Activated T-helper 1 cell treated with anti-CD3 and anti-CD28 coated beads, Interleukin-2, amount 50 U/mL, for 16 hours (primary cell): ENCODE measurements around the gene CDH8.

Experiments used
- DNase-seq, 2 donors: peaks; one replicate each; pipeline ENCODE4 v3.0.0-alpha.2; 2020; ENCODE audit warnings: low read depth in 1 of 2, low spot score in 1 of 2

CDH8 gene

DNA sequence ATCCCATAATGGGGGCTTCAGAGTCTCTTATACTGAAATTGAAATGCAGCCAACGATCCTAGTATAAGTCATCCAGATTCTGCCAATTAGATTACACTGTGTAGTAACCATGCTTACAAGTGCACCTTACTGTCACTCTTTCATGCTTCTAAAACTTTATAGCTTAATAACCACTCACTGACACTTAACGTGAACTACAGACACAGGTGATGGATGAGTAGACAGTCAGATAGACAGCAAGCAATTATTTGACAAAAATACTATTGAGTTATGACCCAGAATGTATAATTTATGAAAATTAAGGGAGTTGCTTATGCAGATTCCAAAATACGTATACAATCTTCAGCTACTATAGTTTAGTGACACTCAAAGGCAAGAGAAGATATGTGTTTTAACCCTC lies 6.3 kb downstream of the CDH8 start:
- DNase-seq, result no peak

- DNase-seq, result no peak
Observed at GRCh38 chr16:62022688-62023087, 13.6 kb downstream of the CDH8 start.

- no peak for DNase-seq
Observed at GRCh38 chr16:62021161-62021581, 15.1 kb downstream of the CDH8 start.

GRCh38 chr16:62020681-62021080 lies 15.6 kb downstream of the CDH8 start:
- no peak for DNase-seq

DNA sequence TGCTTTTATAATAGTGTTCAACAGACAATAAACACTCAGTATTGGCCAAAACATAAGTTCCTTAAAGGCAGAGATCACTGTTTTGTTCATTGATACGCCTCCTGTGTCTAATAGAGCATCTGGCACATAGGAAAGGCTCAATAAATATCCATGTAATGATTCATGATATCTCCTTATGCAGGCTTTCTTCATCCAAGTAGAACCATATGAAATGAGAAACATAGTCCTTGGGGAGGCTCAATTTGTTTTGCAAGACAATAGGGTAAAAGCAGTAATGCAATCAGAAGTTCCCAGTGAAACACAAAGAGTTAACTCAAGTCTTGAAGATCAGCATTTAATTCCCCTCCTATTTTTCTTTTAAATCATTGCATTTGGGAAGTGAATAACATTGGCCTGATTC lies 16.4 kb downstream of the CDH8 start:
- DNase-seq, result no peak

GRCh38 chr16:62018301-62019060 lies 17.8 kb downstream of the CDH8 start:
- no peak for DNase-seq

DNA sequence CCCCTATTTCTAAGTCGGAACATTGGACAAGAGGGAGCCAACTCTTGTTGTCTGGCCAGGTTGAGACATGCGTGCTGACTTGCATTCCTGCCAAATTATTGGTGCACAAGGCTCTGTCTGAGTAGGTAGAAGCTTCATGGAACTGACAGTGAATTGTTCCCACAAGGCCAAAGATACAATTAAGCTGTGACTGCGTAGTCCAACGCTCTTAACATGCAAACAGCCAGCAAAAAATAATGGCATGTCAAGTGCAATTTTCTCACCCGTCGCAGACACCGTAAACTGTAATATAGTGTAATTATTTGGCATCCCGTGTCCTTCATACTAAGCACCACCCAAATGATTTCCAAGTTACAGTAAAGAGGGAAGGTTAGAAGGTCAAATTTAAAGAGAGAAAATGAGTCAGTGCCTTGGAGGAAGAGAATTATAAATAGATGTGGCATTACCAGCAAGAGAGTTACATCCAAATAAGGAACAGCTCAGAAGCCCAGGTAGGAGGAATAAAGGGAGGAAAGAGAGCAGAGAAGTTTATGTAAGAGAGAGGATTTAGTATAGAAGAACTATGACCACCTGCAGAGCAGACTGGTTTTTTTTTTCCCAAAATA lies 21.8 kb downstream of the CDH8 start:
- DNase-seq, result no peak

- no peak for DNase-seq
Observed at GRCh38 chr16:62010186-62010585, 26.1 kb downstream of the CDH8 start.

GRCh38 chr16:61998460-61998859 lies 37.8 kb downstream of the CDH8 start:
- DNase-seq, result no peak

GRCh38 chr16:61993108-61993507 lies 43.1 kb downstream of the CDH8 start:
- DNase-seq, result no peak

- DNase-seq, result no peak
Observed at GRCh38 chr16:61987474-61988012, 48.7 kb downstream of the CDH8 start.

- DNase-seq, result no peak
Observed at GRCh38 chr16:61969077-61969382, 67.2 kb downstream of the CDH8 start.

DNA sequence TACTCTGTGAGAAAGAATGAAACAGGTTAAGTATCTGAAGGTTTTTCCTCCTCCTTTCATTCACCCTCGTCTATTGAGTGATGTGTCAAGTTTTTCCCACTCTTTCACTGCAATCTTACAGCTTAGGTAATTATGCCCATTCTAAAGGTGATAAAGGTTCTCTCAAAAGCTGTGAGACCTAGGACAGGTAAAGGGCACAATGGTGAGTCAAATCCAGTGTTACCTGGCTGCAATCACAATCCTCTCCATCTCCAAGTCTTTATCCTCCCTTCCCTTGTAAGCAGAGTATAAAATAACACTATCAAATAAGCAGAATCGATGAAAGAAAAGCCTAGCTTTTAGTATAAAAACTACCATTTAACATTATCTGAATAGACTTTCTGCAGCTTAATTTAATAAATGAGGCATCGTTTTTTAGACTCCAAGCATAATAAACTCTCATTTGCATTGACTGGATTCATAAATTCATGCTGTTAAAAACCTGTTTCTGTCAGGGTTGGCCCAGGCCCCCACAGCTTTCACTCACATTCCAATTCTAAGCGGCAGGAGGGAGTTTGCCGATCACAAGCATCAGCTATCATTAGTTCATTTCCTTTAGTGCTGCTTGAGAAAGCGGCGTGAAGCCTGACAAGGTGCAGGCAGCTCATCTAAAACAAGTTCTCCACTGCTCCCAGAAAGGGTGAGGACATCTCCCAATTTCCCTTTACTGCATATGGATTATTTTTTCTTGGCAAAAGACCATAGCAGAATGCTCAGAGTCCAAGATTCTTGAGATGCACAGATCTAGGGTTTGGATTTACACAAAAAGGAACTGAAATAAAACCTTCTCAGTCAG lies 67.8 kb downstream of the CDH8 start:
- DNase-seq, result no peak

DNA sequence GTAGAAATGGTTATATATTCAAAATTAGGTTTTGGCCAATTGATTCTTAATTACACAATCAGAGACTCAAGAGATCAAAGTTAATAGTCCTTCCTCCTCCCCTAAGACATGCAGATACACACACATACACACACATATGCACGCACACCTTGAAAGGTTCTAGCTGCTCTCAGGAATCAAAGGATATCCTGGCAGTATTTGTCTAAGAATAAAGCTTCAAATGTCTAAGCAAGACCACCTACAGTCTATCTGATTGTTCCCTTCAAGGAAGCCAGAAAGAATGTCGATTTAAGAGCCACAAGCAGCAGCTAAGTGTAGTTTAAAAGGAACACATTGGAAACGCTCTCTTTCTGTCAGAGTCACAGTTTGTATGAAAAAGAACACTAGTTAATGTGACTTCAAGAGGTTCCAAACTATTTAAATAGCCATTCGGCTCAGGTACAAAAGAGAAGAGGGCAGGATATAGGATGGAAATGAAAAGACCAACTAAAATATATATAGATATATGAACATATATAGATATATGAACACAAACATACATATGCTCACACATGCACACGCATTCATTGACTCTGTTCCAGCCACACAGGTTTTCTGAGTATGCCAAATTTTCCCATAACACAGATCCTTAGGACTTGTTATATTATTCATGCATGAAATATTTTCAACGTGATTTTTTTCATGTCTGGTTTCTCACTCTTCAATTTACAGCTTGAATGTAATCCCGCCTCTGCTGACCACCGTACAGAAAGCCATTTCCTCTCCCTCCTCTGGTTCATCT lies 79.0 kb downstream of the CDH8 start:
- DNase-seq, result no peak

DNA sequence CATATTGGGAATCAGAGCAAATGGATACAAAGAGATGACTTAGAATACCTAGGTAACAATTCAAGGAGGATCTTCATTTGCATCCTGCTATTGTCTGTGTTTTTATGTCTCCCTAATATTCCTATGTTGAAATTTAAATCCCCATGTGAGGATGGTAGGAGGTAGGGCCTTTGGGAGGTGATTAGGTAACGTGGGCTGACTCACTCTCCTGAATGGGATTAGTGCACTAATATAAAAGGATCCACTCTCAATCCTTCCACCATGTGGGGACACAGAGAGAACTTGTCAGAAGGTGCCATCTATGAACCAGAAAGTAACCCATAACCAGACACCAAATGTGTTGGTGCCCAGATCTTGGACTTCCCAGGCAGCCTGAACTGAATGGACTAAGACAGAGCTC lies 83.4 kb downstream of the CDH8 start:
- DNase-seq, result no peak

- no peak for DNase-seq
Observed at GRCh38 chr16:61948414-61948813, 87.8 kb downstream of the CDH8 start.

DNA sequence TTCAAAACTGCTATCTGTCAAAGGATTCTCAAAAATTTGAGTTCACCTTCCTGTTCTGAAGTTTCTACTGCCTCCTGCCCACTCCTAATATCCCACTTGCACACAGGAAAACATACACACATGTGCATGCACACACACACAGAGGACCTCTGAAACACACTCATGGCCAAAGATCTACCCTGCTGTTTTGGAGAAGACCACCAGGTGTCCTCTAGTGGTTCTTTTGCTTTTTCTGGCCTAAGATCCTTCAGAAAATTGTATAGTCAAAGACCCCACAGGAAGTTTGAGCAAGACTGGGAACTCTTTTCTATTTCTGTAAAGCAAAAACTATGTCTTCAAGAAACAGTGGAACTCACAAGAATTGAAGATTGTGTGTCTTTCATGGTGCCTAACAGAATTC lies 90.2 kb downstream of the CDH8 start:
- no peak for DNase-seq

DNA sequence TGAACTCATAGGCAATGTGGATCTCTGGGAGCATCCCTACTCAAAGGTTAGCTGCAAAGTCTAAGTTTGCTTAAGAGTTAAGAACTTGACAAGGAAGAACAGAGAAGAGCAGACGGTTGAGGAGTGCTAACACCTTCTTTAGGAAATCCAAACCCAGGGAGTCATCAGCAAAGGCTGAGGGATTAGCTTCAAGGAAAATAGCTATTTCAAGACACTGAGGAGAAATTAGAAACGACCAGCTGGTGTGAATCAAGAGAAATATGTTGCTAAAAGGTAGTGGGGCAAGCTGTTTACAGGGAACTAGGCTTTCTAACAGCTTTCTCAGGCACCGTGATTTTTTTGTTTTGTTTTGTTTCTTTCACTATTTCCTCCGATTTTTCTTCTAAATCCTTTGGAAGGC lies 90.7 kb downstream of the CDH8 start:
- no peak for DNase-seq

GRCh38 chr16:61944004-61944403 lies 92.2 kb downstream of the CDH8 start:
- DNase-seq, result no peak

DNA sequence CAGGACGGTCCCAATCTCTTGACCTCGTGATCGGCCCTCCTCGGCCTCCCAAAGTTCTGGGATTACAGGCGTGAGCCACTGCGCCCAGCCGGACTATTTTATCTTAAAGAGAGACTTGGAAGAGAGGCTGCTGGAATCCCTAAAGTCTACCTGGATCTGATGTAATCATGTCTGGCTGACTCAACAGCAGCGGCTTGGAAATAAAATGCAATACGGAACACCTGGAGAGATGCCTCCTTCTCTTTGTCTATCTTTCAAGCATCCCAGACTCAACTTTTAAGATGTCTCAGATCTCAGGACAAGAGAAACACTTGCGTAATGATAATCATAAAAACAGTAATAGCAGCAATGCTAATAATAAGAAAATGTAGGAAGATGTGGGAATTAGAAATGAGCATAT lies 95.6 kb downstream of the CDH8 start:
- DNase-seq, result no peak

DNA sequence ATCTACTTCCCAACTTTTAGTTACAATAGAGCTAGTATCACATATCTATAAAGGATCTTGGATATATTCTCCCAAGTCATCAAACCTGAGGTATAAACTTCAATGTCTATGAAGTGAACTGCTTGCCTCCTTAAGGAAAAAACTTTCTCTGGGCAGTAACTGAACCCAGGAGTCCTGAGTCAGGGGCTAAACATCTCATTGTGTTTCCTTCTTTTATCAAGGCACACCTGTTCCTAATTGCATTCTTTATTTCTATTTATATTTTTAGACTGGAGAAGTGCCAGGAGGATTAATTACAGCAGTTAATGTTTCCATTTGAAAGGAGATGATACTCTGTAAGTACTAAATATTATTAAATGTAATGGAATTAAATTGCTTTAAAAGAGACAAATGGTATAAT lies 98.6 kb downstream of the CDH8 start:
- no peak for DNase-seq
